HL-60/S4 (cell line): ENCODE results near the gene KCNQ4.

Experiments used
- in situ Hi-C: fragments of 300-500 bp; cut with MboI; formaldehyde crosslinking; loops from 2 replicates; pipeline ENCODE4 v1.14.3; 2022; ENCODE audit warnings: low sequenced_read_pairs

Gene KCNQ4

GRCh38 chr1:40776236-40777072 lies 7.1 kb upstream of the KCNQ4 start:
- in situ Hi-C loops = no loop called here

DNA sequence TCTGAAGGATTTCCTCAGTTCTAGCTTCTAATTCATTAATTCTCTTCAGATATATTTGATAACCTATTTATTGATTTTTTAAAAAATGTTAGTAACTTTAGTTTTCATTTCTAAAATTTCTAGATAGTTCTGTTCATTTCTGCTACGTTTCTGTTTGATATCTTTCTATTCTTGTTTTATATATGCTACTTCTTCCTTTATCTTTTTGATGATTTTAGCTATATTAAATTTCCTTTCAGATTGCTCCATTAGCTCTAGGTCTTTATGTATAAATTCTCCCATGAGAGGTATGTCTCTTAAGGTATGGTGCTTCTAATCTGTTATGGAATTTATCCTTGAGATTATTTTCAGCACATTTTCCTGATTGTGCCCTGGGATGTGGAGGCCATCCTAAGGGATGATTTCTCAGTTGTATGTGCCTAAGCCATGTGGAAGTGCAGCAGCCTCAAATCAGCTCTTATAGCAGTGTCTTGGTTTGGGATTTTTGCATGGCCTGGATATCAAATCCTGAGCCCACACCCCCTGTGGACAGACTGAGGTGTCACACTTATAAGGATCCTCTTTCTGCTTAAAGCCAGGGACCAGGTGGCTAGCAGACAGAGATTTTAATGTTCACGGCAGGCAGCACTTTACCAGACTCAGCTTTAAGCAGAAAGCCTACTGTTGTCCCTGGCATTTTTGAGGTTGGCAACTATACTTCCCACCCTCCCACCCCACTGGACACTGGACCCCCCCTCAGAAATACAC lies 6.2 kb upstream of the KCNQ4 start:
- in situ Hi-C loops = no loop called here

- in situ Hi-C loops = no loop called here
These were observed 2.6 kb upstream of the KCNQ4 start for GRCh38 chr1:40780678-40781607.

DNA sequence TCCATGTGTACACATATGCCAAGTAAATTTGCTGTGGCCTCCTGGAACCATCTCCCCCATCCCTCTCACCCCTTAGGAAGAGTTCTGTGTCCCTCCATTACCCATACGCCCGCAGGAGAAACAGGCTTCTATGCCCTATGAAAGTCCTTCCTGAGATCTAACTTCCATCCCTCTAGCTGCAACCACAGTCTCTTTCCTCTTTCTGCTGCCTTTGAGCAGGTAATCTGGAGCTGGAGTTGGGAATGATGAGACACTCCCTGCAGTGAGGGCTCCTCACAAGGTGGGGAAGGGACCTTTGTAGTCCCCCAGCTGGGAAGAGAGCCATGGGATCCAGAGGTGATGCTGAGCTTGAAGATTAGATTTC lies 2.0 kb upstream of the KCNQ4 start:
- in situ Hi-C loops = no loop called here

GRCh38 chr1:40782371-40782956 lies 1.1 kb upstream of the KCNQ4 start:
- in situ Hi-C loops = no loop called here

DNA sequence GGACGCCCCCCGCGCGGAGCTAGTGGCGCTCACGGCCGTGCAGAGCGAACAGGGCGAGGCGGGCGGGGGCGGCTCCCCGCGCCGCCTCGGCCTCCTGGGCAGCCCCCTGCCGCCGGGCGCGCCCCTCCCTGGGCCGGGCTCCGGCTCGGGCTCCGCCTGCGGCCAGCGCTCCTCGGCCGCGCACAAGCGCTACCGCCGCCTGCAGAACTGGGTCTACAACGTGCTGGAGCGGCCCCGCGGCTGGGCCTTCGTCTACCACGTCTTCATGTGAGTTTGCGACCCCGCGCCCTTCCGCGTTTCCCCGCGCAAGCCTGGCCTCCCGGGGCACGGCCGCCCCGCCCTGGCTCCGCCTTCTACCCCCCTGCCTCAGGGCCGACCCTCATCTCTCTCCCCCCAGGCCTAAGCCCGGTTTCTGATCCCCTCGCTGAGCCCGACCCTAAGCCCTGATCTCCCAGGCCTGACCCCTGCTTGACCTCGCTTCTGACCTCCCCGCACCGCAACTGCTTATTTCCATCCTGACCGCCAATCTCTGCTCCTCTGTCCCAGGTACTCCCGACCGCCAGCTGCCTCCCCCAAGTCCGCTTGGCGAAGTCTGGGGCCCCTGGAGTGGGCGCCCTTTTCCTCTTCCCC lies 669 bp downstream of the KCNQ4 start:
- in situ Hi-C loops = no loop called here

GRCh38 chr1:40784771-40785151 lies 1.2 kb downstream of the KCNQ4 start:
- in situ Hi-C loops = no loop called here

GRCh38 chr1:40785446-40785845 lies 1.9 kb downstream of the KCNQ4 start:
- in situ Hi-C loops = no loop called here

DNA sequence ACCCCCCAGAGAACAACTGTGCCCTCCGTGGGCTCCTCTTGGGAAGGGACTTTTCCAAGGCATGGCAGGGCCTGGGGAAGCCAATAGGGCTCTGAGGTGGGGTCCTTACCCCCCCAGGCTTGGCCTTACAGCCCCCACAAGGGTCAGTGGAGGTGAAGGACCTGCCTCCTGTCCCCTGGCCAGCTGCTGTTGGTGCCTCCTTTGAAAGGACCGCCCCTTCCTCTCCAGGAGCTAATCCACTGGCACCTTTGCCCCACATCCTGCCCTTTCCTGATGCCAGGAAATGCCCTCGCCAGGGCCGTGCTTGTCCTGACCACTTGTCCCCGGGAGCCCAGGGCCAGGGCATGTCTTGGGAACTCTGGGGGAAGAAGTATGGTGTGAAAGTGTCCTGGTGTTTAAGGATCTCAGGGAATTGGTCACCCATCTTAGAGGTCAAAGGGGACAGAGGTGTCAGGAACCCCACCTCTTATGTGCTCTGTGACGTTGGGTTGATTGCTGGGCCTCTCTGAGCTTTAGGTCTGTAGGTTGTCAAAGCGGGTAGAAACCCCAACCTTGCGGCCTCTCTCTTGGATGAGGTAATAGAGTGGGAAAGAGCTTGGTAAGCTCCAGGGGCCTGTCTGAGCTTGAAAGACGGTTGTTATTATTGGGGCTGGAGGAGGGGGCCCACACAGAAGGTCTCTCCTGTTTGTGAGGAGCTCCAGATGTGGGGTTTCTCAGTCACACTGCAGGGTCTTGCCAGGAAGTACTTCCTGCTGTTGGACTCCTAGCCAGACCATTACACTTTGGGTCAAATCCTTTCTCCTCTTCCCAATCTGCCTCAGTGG lies 2.8 kb downstream of the KCNQ4 start:
- in situ Hi-C loops = no loop called here

- in situ Hi-C loops = no loop called here
These were observed 3.6 kb downstream of the KCNQ4 start for GRCh38 chr1:40786995-40787705.

- in situ Hi-C loops = no loop called here
These were observed 4.4 kb downstream of the KCNQ4 start for GRCh38 chr1:40787737-40788560.

GRCh38 chr1:40788561-40789341 lies 5.2 kb downstream of the KCNQ4 start:
- in situ Hi-C loops = no loop called here

- in situ Hi-C loops = no loop called here
These were observed 5.7 kb downstream of the KCNQ4 start for GRCh38 chr1:40789342-40789598.

- in situ Hi-C loops = no loop called here
These were observed 6.3 kb downstream of the KCNQ4 start for GRCh38 chr1:40789661-40790430.

- in situ Hi-C loops = no loop called here
These were observed 8.4 kb downstream of the KCNQ4 start for GRCh38 chr1:40792036-40792435.

DNA sequence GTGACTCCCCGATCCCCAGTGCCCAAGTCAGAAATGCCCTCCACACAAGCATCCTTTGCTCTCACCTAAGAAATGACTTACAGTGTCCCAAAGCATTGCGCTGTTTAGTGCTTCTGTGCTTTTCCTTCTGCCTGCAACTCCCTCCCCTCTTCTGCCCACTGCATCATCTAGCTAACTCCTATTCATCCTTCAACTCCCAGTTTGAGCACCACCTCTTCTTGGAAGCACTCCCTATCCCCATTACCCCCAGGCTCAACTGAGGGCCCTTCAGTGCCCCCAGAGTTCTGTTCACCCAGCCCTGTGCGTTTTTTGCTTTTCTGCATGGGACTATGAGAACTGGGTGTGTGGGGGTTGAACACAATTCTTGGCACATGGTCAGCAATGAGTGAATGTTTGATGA lies 10.0 kb downstream of the KCNQ4 start:
- in situ Hi-C loops = no loop called here

- in situ Hi-C loops = no loop called here
These were observed 10.5 kb downstream of the KCNQ4 start for GRCh38 chr1:40794048-40794447.
